ENCODE data around the gene RGS17.
"Not testable (repeated sequence)": the region's sequence is repeated elsewhere in the genome, so short reads cannot be mapped to it uniquely, and the experiment has no call there.

The RGS17 gene

GRCh38 chr6:153027480-153027879, 103.6 kb downstream of the RGS17 start:
- DNase-seq = no peak

- DNase-seq = no peak
These were observed 106.4 kb downstream of the RGS17 start for GRCh38 chr6:153024709-153025017.

- DNase-seq = peak; percentile 20
These were observed 106.9 kb downstream of the RGS17 start for GRCh38 chr6:153023977-153024708.

- DNase-seq = no peak
These were observed 112.7 kb downstream of the RGS17 start for GRCh38 chr6:153018355-153018754.

- DNase-seq = no peak
These were observed 114.2 kb downstream of the RGS17 start for GRCh38 chr6:153016846-153017245.

- DNase-seq = no peak
These were observed 115.9 kb downstream of the RGS17 start for GRCh38 chr6:153015094-153015640.

- DNase-seq = no peak
These were observed 117.6 kb downstream of the RGS17 start for GRCh38 chr6:153013438-153013837.

GRCh38 chr6:153012856-153013255, 118.2 kb downstream of the RGS17 start:
- DNase-seq = no peak

GRCh38 chr6:153003366-153003690, 127.8 kb downstream of the RGS17 start:
- DNase-seq = no peak

- DNase-seq = peak; percentile 85
These were observed 128.3 kb downstream of the RGS17 start, which contains the start of gene MTRF1L for GRCh38 chr6:153002613-153003365. Gene MTRF1L, minus strand, starts transcription at chr6:153002709. Its CDS starts 24 bp downstream, at chr6:153002685.

GRCh38 chr6:153001767-153002612, 129.1 kb downstream of the RGS17 start:
- DNase-seq = no peak

GRCh38 chr6:153000790-153001189, 130.3 kb downstream of the RGS17 start:
- DNase-seq = not testable (repeated sequence)

- DNase-seq = no peak
These were observed 130.8 kb downstream of the RGS17 start for GRCh38 chr6:153000243-153000642.

- not testable (repeated sequence) for DNase-seq
These were observed 131.5 kb downstream of the RGS17 start for GRCh38 chr6:152999538-152999937.

- DNase-seq = no peak
These were observed 137.2 kb downstream of the RGS17 start for GRCh38 chr6:152993847-152994246.

- no peak for DNase-seq
These were observed 137.7 kb downstream of the RGS17 start for GRCh38 chr6:152993431-152993830.

GRCh38 chr6:152986978-152987377, 144.1 kb downstream of the RGS17 start:
- DNase-seq = no peak

- DNase-seq = not testable (repeated sequence)
These were observed 145.8 kb downstream of the RGS17 start for GRCh38 chr6:152985300-152985699.

- no peak for DNase-seq
These were observed 146.6 kb downstream of the RGS17 start for GRCh38 chr6:152984513-152984872.

- peak; percentile 94 for DNase-seq
These were observed 147.2 kb downstream of the RGS17 start for GRCh38 chr6:152983637-152984512.

GRCh38 chr6:152982904-152983636, 148.0 kb downstream of the RGS17 start, which contains the start of gene FBXO5:
Gene FBXO5, minus strand, starts transcription at chr6:152983041. Its CDS starts 82 bp downstream, at chr6:152982959.
- peak; percentile 97 for DNase-seq

All from stimulated activated CD4-positive, alpha-beta T cell treated with anti-CD3 and anti-CD28 coated beads, Interleukin-12 subunit alpha, Interleukin-12 subunit beta, amount 100 ng/mL, for 4 hours (primary cell).